ENCODE data around the gene SYT15B.
"Not testable (repeated sequence)": the region's sequence is repeated elsewhere in the genome, so short reads cannot be mapped to it uniquely, and the experiment has no call there.

Gene SYT15B

GRCh38 chr10:47753871-47754270 lies 9.5 kb downstream of the SYT15B start:
- not testable (repeated sequence) for H3K4me3 ChIP-seq (ENCODE audit: low read length); H3K4me2 ChIP-seq (ENCODE audit: low read length); H3K36me3 ChIP-seq (ENCODE audit: insufficient read depth, low read length); H3K27me3 ChIP-seq (ENCODE audit: control insufficient read depth, insufficient read depth, low read length); H3K9ac ChIP-seq (ENCODE audit: low read depth, low read length); H3K9me3 ChIP-seq (replicated peaks; ENCODE audit: low read length); H3K4me1 ChIP-seq (ENCODE audit: control insufficient read depth, insufficient read depth, low read length)

- H3K4me3 ChIP-seq (ENCODE audit: low read length); H3K9me3 ChIP-seq (replicated peaks; ENCODE audit: low read length); H3K36me3 ChIP-seq (ENCODE audit: insufficient read depth, low read length); H3K4me2 ChIP-seq (ENCODE audit: low read length); H3K4me1 ChIP-seq (ENCODE audit: control insufficient read depth, insufficient read depth, low read length); H3K9ac ChIP-seq (ENCODE audit: low read depth, low read length); H3K27me3 ChIP-seq (ENCODE audit: control insufficient read depth, insufficient read depth, low read length): not testable (repeated sequence)
Measured at GRCh38 chr10:47753176-47753575, 10.2 kb downstream of the SYT15B start.

- not testable (repeated sequence) for H3K27me3 ChIP-seq (ENCODE audit: control insufficient read depth, insufficient read depth, low read length); H3K36me3 ChIP-seq (ENCODE audit: insufficient read depth, low read length); H3K4me2 ChIP-seq (ENCODE audit: low read length); H3K4me3 ChIP-seq (ENCODE audit: low read length); H3K4me1 ChIP-seq (ENCODE audit: control insufficient read depth, insufficient read depth, low read length); H3K9ac ChIP-seq (ENCODE audit: low read depth, low read length); H3K9me3 ChIP-seq (replicated peaks; ENCODE audit: low read length)
Measured at GRCh38 chr10:47751821-47752220, 11.6 kb downstream of the SYT15B start.

- H3K4me1 ChIP-seq (ENCODE audit: control insufficient read depth, insufficient read depth, low read length); H3K27me3 ChIP-seq (ENCODE audit: control insufficient read depth, insufficient read depth, low read length); H3K9ac ChIP-seq (ENCODE audit: low read depth, low read length); H3K9me3 ChIP-seq (replicated peaks; ENCODE audit: low read length); H3K4me2 ChIP-seq (ENCODE audit: low read length); H3K4me3 ChIP-seq (ENCODE audit: low read length); H3K36me3 ChIP-seq (ENCODE audit: insufficient read depth, low read length): not testable (repeated sequence)
Measured at GRCh38 chr10:47750360-47750759, 13.0 kb downstream of the SYT15B start.

DNA sequence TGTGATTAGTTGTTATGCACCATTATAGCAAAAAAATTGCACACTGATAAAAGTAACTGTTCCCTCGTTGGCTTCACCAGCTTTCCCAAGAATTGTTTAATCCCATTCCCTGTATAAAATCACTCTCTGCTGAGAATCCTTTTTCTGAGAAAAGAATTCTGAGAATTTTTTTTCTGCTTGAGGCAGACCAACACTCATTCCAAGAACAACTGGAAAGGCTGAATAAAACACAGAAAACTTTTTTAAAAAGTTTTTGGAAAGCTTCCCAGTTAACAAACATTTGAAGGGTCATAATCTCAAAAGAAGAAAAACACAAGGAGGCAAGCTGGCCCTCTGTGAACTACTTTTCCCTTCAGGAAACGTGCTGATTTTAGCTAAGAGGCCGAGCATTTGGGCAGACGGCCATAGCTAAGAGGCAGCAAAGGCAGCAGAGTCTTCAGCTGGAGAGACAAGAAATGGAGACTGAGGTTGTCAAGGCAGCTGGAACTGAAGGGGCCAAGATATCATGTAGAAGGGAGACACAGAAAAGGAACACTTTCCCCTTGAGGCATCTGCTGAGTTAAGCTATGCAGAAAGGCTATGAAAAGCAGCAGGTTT lies 16.5 kb downstream of the SYT15B start:
- not testable (repeated sequence) for H3K9ac ChIP-seq (ENCODE audit: low read depth, low read length); H3K4me3 ChIP-seq (ENCODE audit: low read length); H3K4me2 ChIP-seq (ENCODE audit: low read length); H3K9me3 ChIP-seq (replicated peaks; ENCODE audit: low read length); H3K36me3 ChIP-seq (ENCODE audit: insufficient read depth, low read length); H3K4me1 ChIP-seq (ENCODE audit: control insufficient read depth, insufficient read depth, low read length); H3K27me3 ChIP-seq (ENCODE audit: control insufficient read depth, insufficient read depth, low read length)

DNA sequence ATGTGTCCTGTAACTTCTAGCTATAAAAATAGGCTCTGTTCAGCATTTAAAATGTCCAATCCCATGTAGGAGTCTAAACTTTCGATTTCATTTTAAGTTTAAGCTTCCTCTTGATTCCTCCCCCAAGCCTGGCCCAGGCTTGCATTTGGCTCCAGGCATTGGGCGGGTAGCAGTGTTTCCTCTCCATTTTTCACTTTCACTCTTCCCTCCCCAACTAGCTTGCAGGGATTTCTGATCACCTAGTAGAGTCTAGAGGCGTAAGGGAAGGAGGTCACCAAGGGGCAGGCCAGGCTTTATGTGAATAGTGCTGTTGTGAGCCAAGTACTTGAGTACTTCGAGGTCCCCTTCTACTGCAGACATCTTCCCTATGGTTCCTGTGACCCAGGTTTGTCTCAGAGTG lies 18.5 kb downstream of the SYT15B start:
- H3K4me2 ChIP-seq (ENCODE audit: low read length); H3K4me1 ChIP-seq (ENCODE audit: control insufficient read depth, insufficient read depth, low read length); H3K36me3 ChIP-seq (ENCODE audit: insufficient read depth, low read length); H3K27me3 ChIP-seq (ENCODE audit: control insufficient read depth, insufficient read depth, low read length); H3K9ac ChIP-seq (ENCODE audit: low read depth, low read length); H3K9me3 ChIP-seq (replicated peaks; ENCODE audit: low read length); H3K4me3 ChIP-seq (ENCODE audit: low read length): not testable (repeated sequence)

- H3K9ac ChIP-seq (ENCODE audit: low read depth, low read length) = peak overlapping the region; percentile 62
- not testable (repeated sequence) for H3K36me3 ChIP-seq (ENCODE audit: insufficient read depth, low read length)
- peak overlapping the region; percentile 63 for H3K4me3 ChIP-seq (ENCODE audit: low read length)
Measured at GRCh38 chr10:47743611-47744550, 19.5 kb downstream of the SYT15B start.

GRCh38 chr10:47740868-47741267 lies 22.5 kb downstream of the SYT15B start:
- H3K4me2 ChIP-seq (ENCODE audit: low read length) = not testable (repeated sequence)

More at GRCh38 chr10:47743611-47744550, 19.5 kb downstream of the SYT15B start:
- not testable (repeated sequence) for H3K4me1 ChIP-seq (ENCODE audit: control insufficient read depth, insufficient read depth, low read length); H3K9me3 ChIP-seq (replicated peaks; ENCODE audit: low read length); H3K27me3 ChIP-seq (ENCODE audit: control insufficient read depth, insufficient read depth, low read length)
- H3K4me2 ChIP-seq (ENCODE audit: low read length) = peak overlapping the region; percentile 78

GRCh38 chr10:47730911-47731310 lies 32.5 kb downstream of the SYT15B start:
- H3K4me2 ChIP-seq (ENCODE audit: low read length); H3K9me3 ChIP-seq (replicated peaks; ENCODE audit: low read length); H3K9ac ChIP-seq (ENCODE audit: low read depth, low read length); H3K36me3 ChIP-seq (ENCODE audit: insufficient read depth, low read length); H3K4me1 ChIP-seq (ENCODE audit: control insufficient read depth, insufficient read depth, low read length); H3K27me3 ChIP-seq (ENCODE audit: control insufficient read depth, insufficient read depth, low read length); H3K4me3 ChIP-seq (ENCODE audit: low read length): not testable (repeated sequence)

More at GRCh38 chr10:47740868-47741267, 22.5 kb downstream of the SYT15B start:
- not testable (repeated sequence) for H3K36me3 ChIP-seq (ENCODE audit: insufficient read depth, low read length); H3K27me3 ChIP-seq (ENCODE audit: control insufficient read depth, insufficient read depth, low read length); H3K4me3 ChIP-seq (ENCODE audit: low read length); H3K4me1 ChIP-seq (ENCODE audit: control insufficient read depth, insufficient read depth, low read length); H3K9me3 ChIP-seq (replicated peaks; ENCODE audit: low read length); H3K9ac ChIP-seq (ENCODE audit: low read depth, low read length)

- H3K27me3 ChIP-seq (ENCODE audit: control insufficient read depth, insufficient read depth, low read length) = not testable (repeated sequence)
Measured at GRCh38 chr10:47725740-47726139, 37.7 kb downstream of the SYT15B start.

DNA sequence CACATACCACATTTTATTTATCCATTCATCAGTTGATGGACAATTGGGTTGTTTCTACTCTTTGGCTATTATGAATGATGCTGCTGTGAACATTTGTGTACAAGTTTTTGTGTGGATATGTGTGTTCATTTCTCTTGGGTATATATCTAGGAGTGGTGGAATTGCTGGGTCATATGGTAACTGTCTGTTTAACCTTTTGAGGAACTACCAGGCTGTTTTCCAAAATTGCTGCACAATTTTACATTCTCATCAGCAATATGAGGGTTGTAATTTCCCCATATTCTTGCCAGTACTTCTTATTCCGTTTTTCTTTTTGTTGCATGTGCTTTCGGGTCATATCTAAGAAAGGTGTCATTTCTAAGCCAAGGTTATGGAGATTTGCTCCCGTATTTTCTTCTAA lies 38.3 kb downstream of the SYT15B start:
- not testable (repeated sequence) for H3K9ac ChIP-seq (ENCODE audit: low read depth, low read length); H3K4me1 ChIP-seq (ENCODE audit: control insufficient read depth, insufficient read depth, low read length); H3K9me3 ChIP-seq (replicated peaks; ENCODE audit: low read length); H3K27me3 ChIP-seq (ENCODE audit: control insufficient read depth, insufficient read depth, low read length); H3K4me3 ChIP-seq (ENCODE audit: low read length); H3K4me2 ChIP-seq (ENCODE audit: low read length); H3K36me3 ChIP-seq (ENCODE audit: insufficient read depth, low read length)

More at GRCh38 chr10:47725740-47726139, 37.7 kb downstream of the SYT15B start:
- H3K4me1 ChIP-seq (ENCODE audit: control insufficient read depth, insufficient read depth, low read length); H3K9me3 ChIP-seq (replicated peaks; ENCODE audit: low read length); H3K4me3 ChIP-seq (ENCODE audit: low read length); H3K4me2 ChIP-seq (ENCODE audit: low read length); H3K9ac ChIP-seq (ENCODE audit: low read depth, low read length); H3K36me3 ChIP-seq (ENCODE audit: insufficient read depth, low read length): not testable (repeated sequence)

DNA sequence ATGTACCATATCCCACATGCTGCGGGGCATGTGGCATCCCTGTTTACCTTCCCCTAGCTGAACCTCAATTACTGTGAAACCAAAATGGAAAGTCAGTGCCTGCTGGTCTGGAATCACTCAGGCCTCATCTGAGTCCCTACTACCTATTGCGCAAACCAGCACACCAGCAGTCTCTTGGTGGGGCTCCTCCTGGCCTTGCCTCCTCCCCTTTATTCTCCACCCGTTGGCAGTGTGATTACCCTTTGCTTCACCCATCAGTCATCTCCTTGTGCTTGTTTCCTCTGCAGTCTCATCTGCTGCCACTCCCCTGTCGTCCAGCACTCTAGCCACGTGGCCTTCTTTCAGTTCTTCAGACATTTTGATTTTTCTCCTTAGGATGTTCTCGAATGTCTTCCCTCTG lies 39.3 kb downstream of the SYT15B start:
- H3K27me3 ChIP-seq (ENCODE audit: control insufficient read depth, insufficient read depth, low read length); H3K9ac ChIP-seq (ENCODE audit: low read depth, low read length): not testable (repeated sequence)

More for the DNA sequence above, 39.3 kb downstream of the SYT15B start:
- not testable (repeated sequence) for H3K4me1 ChIP-seq (ENCODE audit: control insufficient read depth, insufficient read depth, low read length); H3K4me3 ChIP-seq (ENCODE audit: low read length); H3K36me3 ChIP-seq (ENCODE audit: insufficient read depth, low read length); H3K9me3 ChIP-seq (replicated peaks; ENCODE audit: low read length); H3K4me2 ChIP-seq (ENCODE audit: low read length)
